Rectal smooth muscle tissue (tissue), 1 donor: ENCODE data around the gene ADAMTS12.

Source experiments
- H3K27ac ChIP-seq: one replicate; pipeline ENCODE4 v1.7.0; 2013; ENCODE audit warnings: low read depth, low read length, inconsistent platforms
- H3K27me3 ChIP-seq: one replicate; pipeline ENCODE4 v1.7.0; 2013; ENCODE audit warnings: low read length; ENCODE audit not compliant: control insufficient read depth, insufficient read depth
- H3K36me3 ChIP-seq: one replicate; pipeline ENCODE4 v1.7.0; 2013; ENCODE audit warnings: low read length; ENCODE audit not compliant: control insufficient read depth, insufficient read depth
- H3K4me1 ChIP-seq: one replicate; pipeline ENCODE4 v1.7.0; 2013; ENCODE audit warnings: low read length; ENCODE audit not compliant: control insufficient read depth, insufficient read depth
- H3K4me3 ChIP-seq: one replicate; pipeline ENCODE4 v1.7.0; 2013; ENCODE audit warnings: low read length
- H3K9ac ChIP-seq: one replicate; pipeline ENCODE4 v1.7.0; 2013; ENCODE audit warnings: low read length

Gene ADAMTS12

GRCh38 chr5:33633699-33634098 is 258.1 kb downstream of the ADAMTS12 start:
- no peak overlapping the region for H3K4me3 ChIP-seq
- H3K27me3 ChIP-seq: no peaks in the 10 kb centered on the region
- H3K27ac ChIP-seq: no peak overlapping the region
- H3K4me1 ChIP-seq: no peaks in the 10 kb centered on the region
- H3K36me3 ChIP-seq: no peaks in the 10 kb centered on the region
- H3K9ac ChIP-seq: no peak overlapping the region

DNA sequence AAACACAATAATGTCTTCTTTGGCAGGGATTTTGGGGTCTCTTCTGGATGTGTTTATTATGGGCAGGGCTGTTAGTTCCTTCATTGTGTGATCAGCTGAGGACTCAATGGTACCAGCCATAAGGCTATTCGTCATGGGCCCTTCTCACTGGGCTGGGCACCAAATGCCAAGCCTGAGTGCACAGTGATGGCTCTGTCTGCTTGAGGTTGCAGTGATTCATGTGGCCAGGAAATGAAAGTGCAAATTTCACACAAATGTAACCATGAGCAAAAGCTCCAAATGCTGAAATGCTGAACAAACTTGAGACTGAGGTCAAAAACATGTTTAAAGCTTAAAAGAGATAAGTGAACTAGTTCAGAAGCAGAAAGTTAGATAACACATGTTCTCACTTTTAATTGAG is 260.0 kb downstream of the ADAMTS12 start:
- Histone ChIP-seq H3K36me3 (no peaks in the 10 kb centered on the region), H3K27ac (no peak overlapping the region), H3K4me1 (no peaks in the 10 kb centered on the region), H3K27me3 (no peaks in the 10 kb centered on the region), H3K9ac (no peak overlapping the region), H3K4me3 (no peak overlapping the region)

GRCh38 chr5:33631139-33631538 is 260.7 kb downstream of the ADAMTS12 start:
- no peaks in the 10 kb centered on the region for H3K4me1 ChIP-seq
- H3K27me3 ChIP-seq: no peaks in the 10 kb centered on the region
- no peak overlapping the region for H3K27ac ChIP-seq

DNA sequence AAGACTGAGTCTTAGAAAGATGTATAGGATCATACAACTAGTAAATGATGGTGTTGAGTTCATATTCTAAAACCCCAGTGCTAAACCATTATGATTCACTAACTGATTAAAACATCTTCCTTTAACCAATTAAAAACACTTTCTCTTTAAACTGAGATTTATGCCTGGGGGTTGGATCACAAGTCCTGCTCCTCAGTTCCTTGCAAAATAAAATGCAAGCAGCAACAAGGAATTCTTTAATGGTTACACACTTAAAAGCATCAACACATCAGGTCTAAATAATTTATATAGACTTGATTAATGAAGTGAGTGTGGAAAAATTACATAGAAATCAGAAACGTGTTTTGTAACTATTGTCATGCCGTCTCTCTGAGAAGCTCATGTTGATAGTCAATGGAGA is 261.8 kb downstream of the ADAMTS12 start:
- no peak overlapping the region for H3K27ac ChIP-seq
- no peak overlapping the region for H3K4me3 ChIP-seq
- no peaks in the 10 kb centered on the region for H3K27me3 ChIP-seq
- H3K4me1 ChIP-seq: no peaks in the 10 kb centered on the region
- no peak overlapping the region for H3K9ac ChIP-seq
- no peaks in the 10 kb centered on the region for H3K36me3 ChIP-seq

More at GRCh38 chr5:33631139-33631538, 260.7 kb downstream of the ADAMTS12 start:
- H3K36me3 ChIP-seq: no peaks in the 10 kb centered on the region
- no peak overlapping the region for H3K4me3 ChIP-seq
- no peak overlapping the region for H3K9ac ChIP-seq

DNA sequence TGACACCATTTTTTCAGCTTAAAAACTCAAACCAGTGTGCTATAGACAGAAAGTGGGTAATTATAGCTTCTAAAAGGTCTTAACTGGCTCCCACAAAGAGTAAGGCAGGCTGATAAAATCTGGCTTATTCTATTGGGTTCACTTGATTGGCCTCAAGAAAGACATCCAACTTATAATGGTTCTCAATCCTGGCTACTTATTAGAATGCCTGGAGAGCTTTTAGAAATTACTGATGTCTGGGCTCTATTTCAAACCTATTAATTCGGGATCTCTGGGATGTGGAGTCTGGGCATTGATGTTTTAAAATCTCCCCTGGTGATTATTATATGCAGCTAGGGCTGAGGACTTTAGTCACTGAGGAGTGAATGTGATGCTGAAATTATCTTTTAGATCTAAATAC is 263.0 kb downstream of the ADAMTS12 start:
- H3K36me3 ChIP-seq: no peaks in the 10 kb centered on the region
- H3K4me3 ChIP-seq: no peak overlapping the region
- no peaks in the 10 kb centered on the region for H3K27me3 ChIP-seq
- no peak overlapping the region for H3K9ac ChIP-seq
- H3K4me1 ChIP-seq: no peaks in the 10 kb centered on the region
- no peak overlapping the region for H3K27ac ChIP-seq

DNA sequence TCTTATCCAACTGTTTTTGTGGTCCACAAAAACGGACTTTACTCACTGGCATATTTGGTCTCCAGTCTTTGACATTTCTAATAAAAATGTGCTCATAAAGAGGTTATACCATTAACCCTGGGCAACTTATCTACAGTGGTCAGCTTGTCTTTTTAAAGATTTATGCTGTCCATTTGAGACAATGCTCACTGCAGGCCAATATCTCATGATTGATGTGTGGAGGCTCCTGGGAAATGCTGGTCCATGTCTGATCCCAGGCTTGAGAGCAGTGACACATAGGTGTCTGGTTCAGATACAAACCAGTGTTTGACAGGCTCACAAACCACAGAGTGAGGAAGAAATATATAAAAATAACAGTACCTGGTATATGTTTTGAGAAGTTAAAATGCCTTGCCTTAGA is 270.3 kb downstream of the ADAMTS12 start:
- Histone ChIP-seq H3K36me3 (no peaks in the 10 kb centered on the region), H3K27ac (no peak overlapping the region), H3K27me3 (no peaks in the 10 kb centered on the region), H3K9ac (no peak overlapping the region), H3K4me1 (no peaks in the 10 kb centered on the region), H3K4me3 (no peak overlapping the region)

- Histone ChIP-seq H3K4me1 (no peaks in the 10 kb centered on the region), H3K9ac (no peak overlapping the region), H3K36me3 (no peaks in the 10 kb centered on the region), H3K4me3 (no peak overlapping the region), H3K27me3 (no peaks in the 10 kb centered on the region), H3K27ac (no peak overlapping the region)
Observed at GRCh38 chr5:33614039-33614438, 277.8 kb downstream of the ADAMTS12 start.

GRCh38 chr5:33612386-33612785 is 279.4 kb downstream of the ADAMTS12 start:
- no peak overlapping the region for H3K4me3 ChIP-seq
- no peak overlapping the region for H3K9ac ChIP-seq
- no peaks in the 10 kb centered on the region for H3K36me3 ChIP-seq
- H3K4me1 ChIP-seq: no peaks in the 10 kb centered on the region
- no peak overlapping the region for H3K27ac ChIP-seq
- no peaks in the 10 kb centered on the region for H3K27me3 ChIP-seq

GRCh38 chr5:33611877-33612276 is 279.9 kb downstream of the ADAMTS12 start:
- H3K4me1 ChIP-seq: no peaks in the 10 kb centered on the region
- no peaks in the 10 kb centered on the region for H3K36me3 ChIP-seq
- H3K27ac ChIP-seq: no peak overlapping the region
- H3K27me3 ChIP-seq: no peaks in the 10 kb centered on the region
- H3K9ac ChIP-seq: no peak overlapping the region
- no peak overlapping the region for H3K4me3 ChIP-seq

- no peaks in the 10 kb centered on the region for H3K27me3 ChIP-seq
- no peak overlapping the region for H3K4me3 ChIP-seq
- no peaks in the 10 kb centered on the region for H3K4me1 ChIP-seq
- no peak overlapping the region for H3K27ac ChIP-seq
- no peak overlapping the region for H3K9ac ChIP-seq
- H3K36me3 ChIP-seq: no peaks in the 10 kb centered on the region
Observed at GRCh38 chr5:33608344-33609041, 283.3 kb downstream of the ADAMTS12 start.

GRCh38 chr5:33604503-33604902 is 287.3 kb downstream of the ADAMTS12 start:
- Histone ChIP-seq H3K36me3 (no peaks in the 10 kb centered on the region), H3K27ac (no peak overlapping the region), H3K4me1 (no peaks in the 10 kb centered on the region), H3K27me3 (no peaks in the 10 kb centered on the region), H3K9ac (no peak overlapping the region), H3K4me3 (no peak overlapping the region)

DNA sequence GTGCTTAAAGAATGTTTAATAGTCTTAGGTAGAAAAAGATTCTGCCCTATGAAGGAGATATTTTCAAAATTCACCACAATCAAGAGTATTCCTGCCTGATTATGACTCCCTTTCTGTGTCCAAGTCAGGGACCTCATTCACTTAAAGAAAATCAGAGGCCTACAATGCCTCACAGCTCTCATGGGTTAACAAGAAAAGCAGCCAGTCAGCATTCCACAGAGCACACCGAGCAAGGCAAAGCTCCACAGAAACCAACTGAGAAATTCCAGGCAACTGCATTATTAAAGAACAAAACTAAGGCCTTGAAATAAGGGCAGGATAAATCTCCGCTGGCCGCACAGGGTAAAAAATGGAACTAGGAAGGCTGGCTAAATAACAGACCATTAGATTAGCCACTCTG is 289.9 kb downstream of the ADAMTS12 start:
- Histone ChIP-seq H3K4me1 (no peaks in the 10 kb centered on the region), H3K27me3 (no peaks in the 10 kb centered on the region), H3K4me3 (no peak overlapping the region), H3K36me3 (no peaks in the 10 kb centered on the region), H3K9ac (no peak overlapping the region), H3K27ac (no peak overlapping the region)

GRCh38 chr5:33595303-33595702 is 296.5 kb downstream of the ADAMTS12 start:
- Histone ChIP-seq H3K9ac (no peak overlapping the region), H3K27ac (no peak overlapping the region), H3K27me3 (no peaks in the 10 kb centered on the region), H3K36me3 (no peaks in the 10 kb centered on the region), H3K4me1 (no peaks in the 10 kb centered on the region), H3K4me3 (no peak overlapping the region)
